HepG2 (cell line): ENCODE measurements around the gene UCP1. TPM values are rescaled to one million over a fixed set of nuclear protein-coding genes. Genes with fewer than 3 reads are reported as not detected.

Source experiments
- BORCS8-MEF2B ChIP-seq: sonication (generic); formaldehyde crosslinking; IDR thresholded peaks from 2 replicates; pipeline ENCODE4 v1.8.0; 2022; ENCODE audit warnings: mild to moderate bottlenecking, missing genetic modification reagents
- CHD4 ChIP-seq: fragments of 200-600 bp; sonication (generic); IDR thresholded peaks from 2 replicates; pipeline ENCODE4 v1.7.0; 2017; ENCODE audit warnings: mild to moderate bottlenecking, low read length, borderline replicate concordance
- EED ChIP-seq: sonication (generic); formaldehyde crosslinking; IDR thresholded peaks from 2 replicates; pipeline ENCODE4 v1.5.0; 2020; ENCODE audit warnings: mild to moderate bottlenecking, missing genetic modification reagents
- IKZF4 ChIP-seq: sonication (generic); formaldehyde crosslinking; IDR thresholded peaks from 2 replicates; pipeline ENCODE4 v1.5.1; 2020; ENCODE audit warnings: borderline replicate concordance, mild to moderate bottlenecking, low read depth, missing genetic modification reagents; ENCODE audit errors: not compliant biosample characterization
- LBX2 ChIP-seq: sonication (generic); formaldehyde crosslinking; IDR thresholded peaks from 2 replicates; pipeline ENCODE4 v1.5.0; 2020; ENCODE audit warnings: missing genetic modification reagents, mild to moderate bottlenecking, borderline replicate concordance
- MNT ChIP-seq: fragments of 450-650 bp; IDR thresholded peaks from 2 replicates; pipeline ENCODE4 v1.6.1; 2016
- MXI1 ChIP-seq: IDR thresholded peaks from 3 replicates; pipeline ENCODE4 v1.6.1; 2012; ENCODE audit warnings: low read depth, low read length, inconsistent platforms, borderline replicate concordance
- NR2F1 ChIP-seq, 2 experiments: fragments of 450-650 bp in 1 of 2; formaldehyde crosslinking in 1 of 2; IDR thresholded peaks; 2 replicates each; pipeline versions ENCODE4 v1.5.0 to v1.6.1; 2016 to 2020; ENCODE audit warnings: mild to moderate bottlenecking in 1 of 2, missing compliant biosample characterization in 1 of 2, missing genetic modification reagents in 1 of 2, moderate library complexity in 1 of 2
- RFX3 ChIP-seq: IDR thresholded peaks from 2 replicates; pipeline ENCODE4 v1.6.1; 2016; ENCODE audit warnings: missing biosample characterization, missing genetic modification reagents
- RXRA ChIP-seq: sonication (generic); formaldehyde crosslinking; IDR thresholded peaks from 2 replicates; pipeline ENCODE4 v1.5.1; 2020; ENCODE audit warnings: missing genetic modification reagents
- STAT5B ChIP-seq: sonication (generic); formaldehyde crosslinking; IDR thresholded peaks from 2 replicates; pipeline ENCODE4 v1.4.0; 2020; ENCODE audit warnings: missing genetic modification reagents
- STAT6 ChIP-seq: sonication (generic); formaldehyde crosslinking; IDR thresholded peaks from 2 replicates; pipeline ENCODE4 v1.4.0; 2020; ENCODE audit warnings: missing genetic modification reagents, mild to moderate bottlenecking, borderline replicate concordance
- SUZ12 ChIP-seq: fragments of 150-350 bp; IDR thresholded peaks from 2 replicates; pipeline ENCODE4 v1.6.1; 2014; ENCODE audit warnings: low read depth, low read length
- UBTF ChIP-seq: sonication (generic); formaldehyde crosslinking; IDR thresholded peaks from 2 replicates; pipeline ENCODE4 v1.4.0; 2020; ENCODE audit warnings: mild to moderate bottlenecking, missing genetic modification reagents
- ZBTB42 ChIP-seq: sonication (generic); formaldehyde crosslinking; IDR thresholded peaks from 2 replicates; pipeline ENCODE4 v1.5.0; 2020; ENCODE audit warnings: mild to moderate bottlenecking, missing genetic modification reagents
- ZNF143 ChIP-seq: sonication (generic); formaldehyde crosslinking; IDR thresholded peaks from 2 replicates; pipeline ENCODE4 v1.4.0; 2020; ENCODE audit warnings: missing genetic modification reagents
- ZNF251 ChIP-seq: sonication (generic); formaldehyde crosslinking; IDR thresholded peaks from 2 replicates; pipeline ENCODE4 v1.9.0; 2021; ENCODE audit warnings: mild to moderate bottlenecking, missing genetic modification reagents
- ZNF260 ChIP-seq: sonication (generic); formaldehyde crosslinking; IDR thresholded peaks from 2 replicates; pipeline ENCODE4 v1.4.0; 2020; ENCODE audit warnings: missing genetic modification reagents, low read depth, mild to moderate bottlenecking, borderline replicate concordance
- ZNF577 ChIP-seq: sonication (generic); formaldehyde crosslinking; IDR thresholded peaks from 2 replicates; pipeline ENCODE4 v1.4.0; 2020; ENCODE audit warnings: mild to moderate bottlenecking, low read depth, missing genetic modification reagents, borderline replicate concordance
- ZXDC ChIP-seq: sonication (generic); formaldehyde crosslinking; IDR thresholded peaks from 2 replicates; pipeline ENCODE4 v1.5.0; 2020; ENCODE audit warnings: mild to moderate bottlenecking, missing genetic modification reagents
- polyA plus RNA-seq, 8 experiments: library from polyadenylated mRNA; depleted of rRNA in 3 of 8; stranded (reverse) in 7 of 8; unstranded in 1 of 8; fragments of >200 nt; fragmentation: Illumina TruSeq in 4 of 8; extraction: Trizol in 4 of 8; gene quantifications; 2 replicates each; pipeline versions ENCODE4 v1.2.1 to v1.2.3, GENCODE V29; 2011 to 2016; ENCODE audit warnings: low read depth in 4 of 8, missing spikeins in 1 of 8, mixed read lengths in 1 of 8; ENCODE audit not compliant: insufficient read depth in 1 of 8
- total RNA-seq, 5 experiments: library from RNA; depleted of rRNA; stranded (reverse); fragments of >200 nt; fragmentation: Illumina TruSeq; extraction: Trizol; gene quantifications; 2 replicates each; pipeline ENCODE4 v1.2.3, GENCODE V29; 2016; ENCODE audit warnings: low read depth in 1 of 5

UCP1 gene
- total and polyA plus RNA-seq, 2 of the 13 experiments (the other 11 are each of a cell fraction or from before 2014, with no cell fraction given), result 0.11 TPM

- TF ChIP-seq STAT6 (CRISPR knock-in tag), result no peak
- no peak for TF ChIP-seq EED (CRISPR knock-in tag)
- TF ChIP-seq BORCS8-MEF2B (CRISPR knock-in tag), result no peak
- TF ChIP-seq SUZ12, result no peak
- no peak for TF ChIP-seq STAT5B (CRISPR knock-in tag)
- no peak for TF ChIP-seq ZNF260 (CRISPR knock-in tag)
- no peak for TF ChIP-seq RFX3 (CRISPR knock-in tag)
- peak; percentile 23; the same call in 1 of the 2 replicates for TF ChIP-seq RXRA (CRISPR knock-in tag)
- TF ChIP-seq ZNF251 (CRISPR knock-in tag), result no peak
- no peak for TF ChIP-seq LBX2
- TF ChIP-seq MNT, result no peak
- TF ChIP-seq IKZF4 (CRISPR knock-in tag), result no peak
- no peak for TF ChIP-seq ZXDC (CRISPR knock-in tag)
- TF ChIP-seq MXI1, result no peak
- no peak for TF ChIP-seq ZNF143 (CRISPR knock-in tag)
- no peak for TF ChIP-seq UBTF
- TF ChIP-seq NR2F1 (CRISPR knock-in tag; IDR thresholded peaks at IDR 0.05), result no peak
- no peak for TF ChIP-seq ZNF577 (CRISPR knock-in tag)
- no peak for TF ChIP-seq CHD4
- no peak for TF ChIP-seq ZBTB42 (CRISPR knock-in tag)
Measured at GRCh38 chr4:140568507-140569306, at the start of gene UCP1 (continued).
